GM12878 (cell line): Measurements from ENCODE around the gene ANK3. TPM values are rescaled to one million over a fixed set of nuclear protein-coding genes. Genes with fewer than 3 reads are reported as not detected.

Experiments
- CHD2 ChIP-seq: IDR thresholded peaks from 2 replicates; pipeline ENCODE4 v1.6.1; 2011; ENCODE audit warnings: low read depth, low read length, improper control_type of control experiment, borderline replicate concordance
- EED ChIP-seq: sonication (generic); IDR thresholded peaks from 2 replicates; pipeline ENCODE4 v1.6.1; 2016; ENCODE audit warnings: antibody characterized with exemption, low read depth
- MTA3 ChIP-seq: IDR thresholded peaks from 2 replicates; pipeline ENCODE4 v1.6.1; 2012; ENCODE audit warnings: low read length, inconsistent platforms, borderline replicate concordance
- NR2C1 ChIP-seq: fragments of 450-650 bp; IDR thresholded peaks from 2 replicates; pipeline ENCODE4 v1.6.1; 2017; ENCODE audit warnings: antibody characterized with exemption, mild to moderate bottlenecking, moderate library complexity
- POLR2AphosphoS2 ChIP-seq: IDR thresholded peaks from 2 replicates; pipeline ENCODE4 v1.6.1; 2011; ENCODE audit warnings: low read depth, mild to moderate bottlenecking, low read length, improper control_type of control experiment, moderate library complexity
- TCF3 ChIP-seq: IDR thresholded peaks from 2 replicates; pipeline ENCODE4 v1.6.1; 2012; ENCODE audit warnings: low read depth, mild to moderate bottlenecking, low read length, borderline replicate concordance; ENCODE audit not compliant: insufficient read depth
- USF1 ChIP-seq: IDR thresholded peaks from 2 replicates; pipeline ENCODE4 v1.6.1; 2011; ENCODE audit warnings: borderline replicate concordance, low read depth, mild to moderate bottlenecking, moderate library complexity, mixed read lengths, low read length; ENCODE audit not compliant: insufficient read depth; ENCODE audit errors: extremely low read length
- ZBTB33 ChIP-seq: fragments of 450-650 bp; IDR thresholded peaks from 2 replicates; pipeline ENCODE4 v1.6.1; 2017; ENCODE audit warnings: mild to moderate bottlenecking
- ZNF687 ChIP-seq: fragments of 450-650 bp; IDR thresholded peaks from 2 replicates; pipeline ENCODE4 v1.6.1; 2017; ENCODE audit warnings: mild to moderate bottlenecking, moderate library complexity
- polyA plus RNA-seq, 11 experiments: library from polyadenylated mRNA; depleted of rRNA in 4 of 11; unstranded in 6 of 11; stranded (reverse) in 5 of 11; fragments of >200 nt; fragmentation: Nextera tagmentation in 4 of 11; fragmentation: Illumina TruSeq in 1 of 11; extraction: Ambion mirVana in 4 of 11; extraction: Trizol in 1 of 11; gene quantifications; 1 replicate in 1 of 11; 2 replicates in 10 of 11; pipeline versions ENCODE4 v1.2.1 to v1.2.3, GENCODE V29; 2011 to 2016; ENCODE audit warnings: inconsistent platforms in 2 of 11, missing spikeins in 2 of 11, low read depth in 1 of 11
- total RNA-seq, 4 experiments: library from RNA; depleted of rRNA in 3 of 4; stranded (reverse); fragments of >200 nt in 3 of 4; fragmentation: Illumina TruSeq in 1 of 4; extraction: Trizol in 1 of 4; gene quantifications; 2 replicates each; pipeline versions ENCODE4 v1.2.1 to v1.2.3, GENCODE V29; 2013 to 2021

ANK3 gene
- total and polyA plus RNA-seq, 10 of the 15 experiments (the other 5 are each of a cell fraction or from before 2014, with no cell fraction given), result 0.06 to 0.82 (median 0.20) TPM; not detected in 2

DNA sequence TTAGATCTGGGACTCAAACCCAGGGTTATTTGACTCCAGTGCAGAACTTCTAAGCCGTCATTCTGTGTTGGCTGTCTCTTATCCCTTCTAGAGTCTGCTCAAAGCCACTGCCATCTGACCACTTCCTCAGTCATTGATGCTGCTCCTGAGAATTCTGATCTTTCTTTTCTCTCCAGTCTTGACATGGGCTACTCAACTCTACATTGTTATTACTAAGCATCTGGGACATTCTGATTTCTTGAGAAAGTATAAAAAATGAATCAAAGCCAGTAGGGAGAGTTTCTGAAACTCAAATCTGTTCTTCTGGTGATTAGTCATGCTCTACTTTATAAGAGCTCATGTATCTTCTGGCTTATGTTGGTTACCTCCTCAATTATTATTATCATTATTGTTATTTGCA is 48.7 kb downstream of the ANK3 start (continued):
- no peak for TF ChIP-seq EED
- no peak for TF ChIP-seq USF1
- no peak for TF ChIP-seq CHD2
- no peak for TF ChIP-seq TCF3
- TF ChIP-seq MTA3, result no peak
- no peak for TF ChIP-seq ZBTB33
- TF ChIP-seq NR2C1, result no peak
- TF ChIP-seq POLR2AphosphoS2, result no peak
- TF ChIP-seq ZNF687, result no peak
